ENCODE measurements around the gene RAD9B. TPM values are rescaled to one million over a fixed set of nuclear protein-coding genes. Genes with fewer than 3 reads are reported as not detected.

Gene RAD9B
- total and polyA plus RNA-seq, 4 donors, result 0.12 to 1.5 (median 0.61) TPM

DNA sequence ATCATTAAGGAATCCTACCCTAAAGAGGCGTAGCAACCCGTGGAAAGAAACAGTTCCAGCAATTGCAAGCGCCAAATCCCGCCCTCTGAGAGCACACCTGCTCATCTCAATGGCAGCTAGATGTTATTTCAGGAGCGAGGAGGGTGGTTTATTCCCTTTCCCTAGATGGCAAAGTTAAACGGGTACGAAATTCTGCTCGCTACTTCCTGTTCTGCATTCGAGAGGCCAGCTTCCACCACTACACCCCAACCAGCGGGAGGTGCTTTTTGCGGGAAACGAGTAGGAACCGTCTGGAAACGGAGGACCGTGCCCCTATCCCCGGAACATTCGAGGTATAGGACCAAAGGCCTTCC is 756 bp upstream of the RAD9B start:
- peak; percentile 23 for ATAC-seq (ENCODE audit: insufficient read depth, low FRiP score)
- WGBS, 2 donors, result 0% methylated on average over 17 of the region's 17 CpGs

DNA sequence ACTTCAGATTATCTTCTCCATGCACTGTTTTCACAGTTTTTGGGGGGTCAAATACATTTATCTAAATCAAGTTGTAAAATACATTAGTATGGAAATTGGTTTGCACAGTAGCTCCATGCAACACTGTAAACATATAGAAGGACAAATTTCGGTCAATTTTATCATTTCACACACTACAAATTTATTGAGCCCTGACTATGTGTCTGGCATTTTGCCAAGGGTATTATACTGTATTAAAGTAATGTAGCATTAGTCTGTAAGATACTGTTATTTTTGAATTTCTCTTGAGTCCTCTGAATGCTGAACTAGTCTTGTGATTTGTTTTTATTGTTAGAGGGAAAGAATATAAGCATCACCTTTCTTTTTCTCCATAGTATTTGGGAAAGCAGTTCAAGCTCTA is 1.3 kb downstream of the RAD9B start:
- Histone ChIP-seq H3K36me3 (ENCODE audit: control insufficient read depth in 4 of 4, insufficient read depth in 4 of 4, low read length in 4 of 4) (peaks cover 0 to 2% (median 0%) of the 10 kb centered on the region in 4 donors), H3K27ac (ENCODE audit: low read depth in 1 of 2, low read length in 1 of 2) (no peak overlapping the region), H3K4me1 (ENCODE audit: control insufficient read depth in 5 of 5, insufficient read depth in 5 of 5, low read length in 5 of 5) (peaks cover 0 to 19% (median 5%) of the 10 kb centered on the region in 5 donors), H3K9ac (ENCODE audit: insufficient read depth in 1 of 2, low read length in 2 of 2) (peak overlapping the region in 1 of 2 donors; percentile 23), H3K27me3 (ENCODE audit: control insufficient read depth in 3 of 3, insufficient read depth in 3 of 3, low read length in 2 of 3) (no peaks in the 10 kb centered on the region), H3K9me3 (ENCODE audit: control insufficient read depth in 4 of 4, insufficient read depth in 3 of 4, low read length in 3 of 4) (no peaks in the 10 kb centered on the region), H3K4me3 (no peak overlapping the region)
- WGBS, 2 donors, result 80 to 94% methylated on average over 1 of the region's 1 CpG
- ATAC-seq (ENCODE audit: insufficient read depth, low FRiP score) (no peak), DNase-seq (peak in 1 of 3 donors; percentile 1)
- TF ChIP-seq, protein P1, sequence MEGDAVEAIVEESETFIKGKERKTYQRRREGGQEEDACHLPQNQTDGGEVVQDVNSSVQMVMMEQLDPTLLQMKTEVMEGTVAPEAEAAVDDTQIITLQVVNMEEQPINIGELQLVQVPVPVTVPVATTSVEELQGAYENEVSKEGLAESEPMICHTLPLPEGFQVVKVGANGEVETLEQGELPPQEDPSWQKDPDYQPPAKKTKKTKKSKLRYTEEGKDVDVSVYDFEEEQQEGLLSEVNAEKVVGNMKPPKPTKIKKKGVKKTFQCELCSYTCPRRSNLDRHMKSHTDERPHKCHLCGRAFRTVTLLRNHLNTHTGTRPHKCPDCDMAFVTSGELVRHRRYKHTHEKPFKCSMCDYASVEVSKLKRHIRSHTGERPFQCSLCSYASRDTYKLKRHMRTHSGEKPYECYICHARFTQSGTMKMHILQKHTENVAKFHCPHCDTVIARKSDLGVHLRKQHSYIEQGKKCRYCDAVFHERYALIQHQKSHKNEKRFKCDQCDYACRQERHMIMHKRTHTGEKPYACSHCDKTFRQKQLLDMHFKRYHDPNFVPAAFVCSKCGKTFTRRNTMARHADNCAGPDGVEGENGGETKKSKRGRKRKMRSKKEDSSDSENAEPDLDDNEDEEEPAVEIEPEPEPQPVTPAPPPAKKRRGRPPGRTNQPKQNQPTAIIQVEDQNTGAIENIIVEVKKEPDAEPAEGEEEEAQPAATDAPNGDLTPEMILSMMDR (IDR thresholded peaks at IDR 0.05; ENCODE audit: control extremely low read depth, extremely low read depth), result no peak

More for the DNA sequence above, 756 bp upstream of the RAD9B start:
- DNase-seq, result peak; percentile 32 to 48 (median 41)
- Histone ChIP-seq H3K9me3 (ENCODE audit: control insufficient read depth in 4 of 4, insufficient read depth in 3 of 4, low read length in 3 of 4) (no peaks in the 10 kb centered on the region), H3K4me3 (peak overlapping the region; percentile 81), H3K36me3 (ENCODE audit: control insufficient read depth in 4 of 4, insufficient read depth in 4 of 4, low read length in 4 of 4) (peaks cover 0 to 2% (median 0%) of the 10 kb centered on the region in 4 donors), H3K27me3 (ENCODE audit: control insufficient read depth in 3 of 3, insufficient read depth in 3 of 3, low read length in 2 of 3) (no peaks in the 10 kb centered on the region), H3K4me1 (ENCODE audit: control insufficient read depth in 5 of 5, insufficient read depth in 5 of 5, low read length in 5 of 5) (peaks cover 0 to 19% (median 5%) of the 10 kb centered on the region in 5 donors), H3K27ac (ENCODE audit: low read depth in 1 of 2, low read length in 1 of 2) (peak overlapping the region; percentile 89 to 98), H3K9ac (ENCODE audit: insufficient read depth in 1 of 2, low read length in 2 of 2) (peak overlapping the region; percentile 44 to 95)
- TF ChIP-seq, protein P1 (IDR thresholded peaks at IDR 0.05; ENCODE audit: control extremely low read depth, extremely low read depth), result no peak

DNA sequence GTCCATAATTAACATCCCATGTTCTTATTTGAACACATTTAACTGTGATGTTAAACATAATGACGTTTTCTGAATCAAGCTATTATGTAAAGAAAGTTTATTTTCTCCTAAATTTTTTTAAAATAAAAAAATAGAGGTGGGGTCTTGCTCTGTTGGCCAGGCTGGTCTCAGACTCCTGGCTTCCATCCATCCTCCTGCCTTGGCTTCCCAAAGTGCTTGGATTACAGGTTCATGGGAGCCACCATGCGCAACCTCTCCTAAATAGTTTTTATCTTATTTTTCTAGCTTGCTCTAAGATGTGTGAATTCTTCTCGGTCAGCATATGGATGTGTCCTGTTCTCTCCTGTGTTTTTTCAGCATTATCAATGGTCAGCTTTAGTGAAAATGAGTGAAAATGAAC is 3.2 kb downstream of the RAD9B start:
- no peak for ATAC-seq (ENCODE audit: insufficient read depth, low FRiP score)
- TF ChIP-seq, protein P1 (IDR thresholded peaks at IDR 0.05; ENCODE audit: control extremely low read depth, extremely low read depth), result no peak
- no peak for DNase-seq
- no peak overlapping the region for H3K4me3 ChIP-seq
- H3K4me1 ChIP-seq (ENCODE audit: control insufficient read depth in 5 of 5, insufficient read depth in 5 of 5, low read length in 5 of 5), result peaks cover 0 to 15% (median 0%) of the 10 kb centered on the region in 5 donors
- H3K9me3 ChIP-seq (ENCODE audit: control insufficient read depth in 4 of 4, insufficient read depth in 3 of 4, low read length in 3 of 4), result no peaks in the 10 kb centered on the region
- no peaks in the 10 kb centered on the region for H3K27me3 ChIP-seq (ENCODE audit: control insufficient read depth in 3 of 3, insufficient read depth in 3 of 3, low read length in 2 of 3)
- H3K9ac ChIP-seq (ENCODE audit: insufficient read depth in 1 of 2, low read length in 2 of 2), result no peak overlapping the region
- 81 to 82% methylated on average over 3 of the region's 3 CpGs for WGBS, 2 donors
- no peaks in the 10 kb centered on the region for H3K36me3 ChIP-seq (ENCODE audit: control insufficient read depth in 4 of 4, insufficient read depth in 4 of 4, low read length in 4 of 4)
- H3K27ac ChIP-seq (ENCODE audit: low read depth in 1 of 2, low read length in 1 of 2), result no peak overlapping the region

DNA sequence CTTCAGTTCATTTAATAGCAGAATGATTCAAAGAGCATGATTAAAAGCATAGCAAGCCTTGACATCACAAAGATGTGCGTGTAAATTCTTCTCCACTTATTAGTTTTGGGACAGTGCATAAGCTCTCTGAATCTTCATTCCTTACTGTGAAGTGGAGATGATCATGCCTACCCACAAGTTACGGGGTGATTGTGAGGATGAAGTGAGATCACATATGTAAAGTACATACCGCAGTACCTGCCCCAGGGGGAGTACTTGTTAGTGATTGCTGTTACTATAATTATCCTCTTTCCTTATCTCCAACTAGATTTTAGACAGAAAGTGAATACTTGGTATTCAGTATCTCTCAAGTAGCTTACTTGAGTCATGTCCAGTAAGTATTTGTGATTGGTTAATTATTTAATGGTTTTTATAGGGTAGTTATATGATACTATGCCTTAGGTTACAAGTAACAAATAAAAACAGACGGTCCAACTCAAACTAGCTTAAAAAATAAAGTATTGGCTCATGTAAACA is 6.0 kb downstream of the RAD9B start:
- H3K36me3 ChIP-seq (ENCODE audit: control insufficient read depth in 4 of 4, insufficient read depth in 4 of 4, low read length in 4 of 4), result no peaks in the 10 kb centered on the region
- TF ChIP-seq, protein P1 (IDR thresholded peaks at IDR 0.05; ENCODE audit: control extremely low read depth, extremely low read depth), result no peak
- ATAC-seq (ENCODE audit: insufficient read depth, low FRiP score) (no peak), DNase-seq (no peak)
- H3K4me1 ChIP-seq (ENCODE audit: control insufficient read depth in 5 of 5, insufficient read depth in 5 of 5, low read length in 5 of 5), result no peaks in the 10 kb centered on the region
- no peak overlapping the region for H3K27ac ChIP-seq (ENCODE audit: low read depth in 1 of 2, low read length in 1 of 2)
- 83 to 92% methylated on average over 4 of the region's 4 CpGs for WGBS, 2 donors
- H3K9ac ChIP-seq (ENCODE audit: insufficient read depth in 1 of 2, low read length in 2 of 2), result no peak overlapping the region
- H3K27me3 ChIP-seq (ENCODE audit: control insufficient read depth in 3 of 3, insufficient read depth in 3 of 3, low read length in 2 of 3), result no peaks in the 10 kb centered on the region
- H3K9me3 ChIP-seq (ENCODE audit: control insufficient read depth in 4 of 4, insufficient read depth in 3 of 4, low read length in 3 of 4), result no peaks in the 10 kb centered on the region
- no peak overlapping the region for H3K4me3 ChIP-seq

Data from lung (tissue), 12 donors.